ENCODE results near the gene SEC16A. TPM values are rescaled to one million over a fixed set of nuclear protein-coding genes. Genes with fewer than 3 reads are reported as not detected.

SEC16A gene
- total and polyA plus RNA-seq, 11 donors = 20.9 to 53.3 (median 29.9) TPM

GRCh38 chr9:136391737-136392537, 90.9 kb downstream of the SEC16A start:
- Histone ChIP-seq H3K9me3 (no peaks in the 10 kb centered on the region), H3K36me3 (peaks cover 0 to 98% (median 92%) of the 10 kb centered on the region in 9 donors), H3K4me1 (no peaks in the 10 kb centered on the region), H3K27me3 (no peaks in the 10 kb centered on the region), H3K27ac (no peak overlapping the region), H3K4me3 (no peak overlapping the region)
- DNase-seq = no peak
- intact Hi-C loops (cut with DNase I) = no loop called here
- TF ChIP-seq CTCF (IDR thresholded peaks at IDR 0.05) (no peak), POLR2A (IDR thresholded peaks at IDR 0.05) (no peak)
- 88 to 94% (median 92%) methylated on average over 20 to 28 of the region's 28 CpGs for WGBS, 4 donors
- no peak for ATAC-seq

Small RNA genes lying within 50 kb of the gene (microRNA-seq; reads per million reads assigned to microRNA genes)
- gene MIR4673 = 0 to 0.41 (median 0) reads per million in 4 donors

Other genes with a start within 250 kb of the SEC16A start
- 1 to 10 TPM; 4.8 to 7.8 (median 5.9) TPM for gene QSOX2, start 237.2 kb downstream of the SEC16A start, total RNA-seq
- 1 to 10 TPM; 4.3 to 9.9 TPM for gene QSOX2, start 237.2 kb downstream of the SEC16A start, polyA plus RNA-seq
- gene CCDC187, start 178.9 kb downstream of the SEC16A start, total RNA-seq = under 1 TPM in 1 of 9 donors, not detected in 8; 0.04 TPM
- not detected for gene CCDC187, start 178.9 kb downstream of the SEC16A start, polyA plus RNA-seq
- 10 to 100 TPM; 24.1 to 52.0 (median 31.7) TPM for gene GPSM1, start 155.5 kb downstream of the SEC16A start, total RNA-seq
- 10 to 100 TPM; 31.5 to 80.2 TPM for gene GPSM1, start 155.5 kb downstream of the SEC16A start, polyA plus RNA-seq
- gene DNLZ, start 119.3 kb downstream of the SEC16A start, total RNA-seq = 10 to 100 TPM; 21.3 to 67.8 (median 33.6) TPM
- 10 to 100 TPM; 22.6 to 36.8 TPM for gene DNLZ, start 119.3 kb downstream of the SEC16A start, polyA plus RNA-seq
- gene CARD9, start 109.4 kb downstream of the SEC16A start, total RNA-seq = 1 to 10 TPM in 2 of 9 donors, under 1 TPM in 7; 0.30 to 7.1 (median 0.77) TPM
- under 1 TPM; 0.69 to 1.00 TPM for gene CARD9, start 109.4 kb downstream of the SEC16A start, polyA plus RNA-seq
- gene SNAPC4, start 82.9 kb downstream of the SEC16A start, total RNA-seq = 1 to 10 TPM; 3.1 to 7.8 (median 4.5) TPM
- gene SNAPC4, start 82.9 kb downstream of the SEC16A start, polyA plus RNA-seq = 1 to 10 TPM; 4.0 to 4.3 TPM
- gene ENTR1, start 72.4 kb downstream of the SEC16A start, total RNA-seq = 10 to 100 TPM; 12.4 to 26.6 (median 18.4) TPM
- gene ENTR1, start 72.4 kb downstream of the SEC16A start, polyA plus RNA-seq = 10 to 100 TPM; 11.8 to 27.7 TPM
- gene PMPCA, start 72.4 kb downstream of the SEC16A start, total RNA-seq = 10 to 100 TPM; 61.5 to 81.8 (median 73.6) TPM
- gene PMPCA, start 72.4 kb downstream of the SEC16A start, polyA plus RNA-seq = 10 to 100 TPM; 70.8 to 77.0 TPM
- 10 to 100 TPM in 3 of 9 donors, 1 to 10 TPM in 6; 7.3 to 11.7 (median 9.5) TPM for gene INPP5E, start 43.2 kb downstream of the SEC16A start, total RNA-seq
- gene INPP5E, start 43.2 kb downstream of the SEC16A start, polyA plus RNA-seq = 1 to 10 TPM; 6.4 to 8.0 TPM
- 10 to 100 TPM; 12.1 to 47.3 (median 22.1) TPM for gene NOTCH1, start 63.0 kb upstream of the SEC16A start, total RNA-seq
- gene NOTCH1, start 63.0 kb upstream of the SEC16A start, polyA plus RNA-seq = 10 to 100 TPM in 1 of 2 donors, 1 to 10 TPM in 1; 8.0 to 12.1 TPM
- 100 to 1,000 TPM in 2 of 9 donors, 10 to 100 TPM in 7; 56.4 to 142 (median 94.0) TPM for gene EGFL7, start 179.9 kb upstream of the SEC16A start, total RNA-seq
- 100 to 1,000 TPM; 103 to 137 TPM for gene EGFL7, start 179.9 kb upstream of the SEC16A start, polyA plus RNA-seq
- 10 to 100 TPM; 52.4 to 90.7 (median 62.5) TPM for gene AGPAT2, start 204.4 kb upstream of the SEC16A start, total RNA-seq
- 100 to 1,000 TPM in 1 of 2 donors, 10 to 100 TPM in 1; 88.8 to 122 TPM for gene AGPAT2, start 204.4 kb upstream of the SEC16A start, polyA plus RNA-seq
- 10 to 100 TPM; 14.4 to 46.3 (median 19.8) TPM for gene DIPK1B, start 229.5 kb upstream of the SEC16A start, total RNA-seq
- 10 to 100 TPM; 18.1 to 24.4 TPM for gene DIPK1B, start 229.5 kb upstream of the SEC16A start, polyA plus RNA-seq